Measurements from ENCODE around the gene C5orf46.

C5orf46 gene

DNA sequence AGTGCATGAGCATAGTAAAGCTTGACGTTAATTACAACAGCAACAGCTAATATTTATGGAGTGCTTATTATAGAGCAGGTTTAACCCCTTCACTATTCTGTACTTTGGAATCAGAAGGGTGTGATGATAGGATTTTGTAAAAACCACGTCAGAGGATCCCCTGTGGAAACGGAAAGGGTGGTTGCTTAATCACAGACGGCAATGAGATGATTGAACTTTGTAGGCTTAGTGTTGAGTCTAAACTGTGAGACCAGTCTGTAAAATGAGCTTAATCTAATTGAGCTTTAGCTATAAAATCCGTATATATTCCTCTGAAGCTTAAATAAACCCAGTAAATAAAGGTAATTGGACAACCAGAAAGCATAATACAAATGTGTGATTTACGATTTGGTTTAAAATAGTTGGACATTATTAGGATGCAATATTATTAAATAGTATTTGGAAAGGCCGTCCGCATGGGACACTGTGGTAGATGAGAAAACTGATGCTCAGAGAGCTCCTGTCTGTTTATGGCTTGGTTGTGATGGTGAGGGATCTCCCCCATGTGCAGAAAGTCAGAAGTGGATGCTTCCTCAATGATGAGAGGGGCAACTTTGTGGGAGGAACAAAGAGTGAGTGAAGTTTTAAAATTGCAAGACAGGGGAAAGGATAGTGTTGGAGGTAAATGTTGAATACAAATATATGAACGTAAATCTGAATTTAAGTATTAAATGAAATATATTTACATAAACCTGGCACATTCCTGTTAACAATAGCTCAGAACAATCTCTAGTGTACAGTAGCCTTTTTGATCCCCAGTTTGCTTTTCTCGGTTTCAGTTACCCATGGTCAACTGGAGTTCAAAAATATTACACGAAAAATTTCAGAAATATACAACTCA lies 51.2 kb downstream of the C5orf46 start:
- TF ChIP-seq, protein P1, sequence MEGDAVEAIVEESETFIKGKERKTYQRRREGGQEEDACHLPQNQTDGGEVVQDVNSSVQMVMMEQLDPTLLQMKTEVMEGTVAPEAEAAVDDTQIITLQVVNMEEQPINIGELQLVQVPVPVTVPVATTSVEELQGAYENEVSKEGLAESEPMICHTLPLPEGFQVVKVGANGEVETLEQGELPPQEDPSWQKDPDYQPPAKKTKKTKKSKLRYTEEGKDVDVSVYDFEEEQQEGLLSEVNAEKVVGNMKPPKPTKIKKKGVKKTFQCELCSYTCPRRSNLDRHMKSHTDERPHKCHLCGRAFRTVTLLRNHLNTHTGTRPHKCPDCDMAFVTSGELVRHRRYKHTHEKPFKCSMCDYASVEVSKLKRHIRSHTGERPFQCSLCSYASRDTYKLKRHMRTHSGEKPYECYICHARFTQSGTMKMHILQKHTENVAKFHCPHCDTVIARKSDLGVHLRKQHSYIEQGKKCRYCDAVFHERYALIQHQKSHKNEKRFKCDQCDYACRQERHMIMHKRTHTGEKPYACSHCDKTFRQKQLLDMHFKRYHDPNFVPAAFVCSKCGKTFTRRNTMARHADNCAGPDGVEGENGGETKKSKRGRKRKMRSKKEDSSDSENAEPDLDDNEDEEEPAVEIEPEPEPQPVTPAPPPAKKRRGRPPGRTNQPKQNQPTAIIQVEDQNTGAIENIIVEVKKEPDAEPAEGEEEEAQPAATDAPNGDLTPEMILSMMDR (conservative IDR thresholded peaks at IDR 0.05; ENCODE audit: control insufficient read depth, insufficient read depth, low read depth, low read length): no peak
- no peak overlapping the region for H3K4me3 ChIP-seq (ENCODE audit: control insufficient read depth, low read depth, low read length)
- no peak for DNase-seq (ENCODE audit: low read depth)

- no peak for DNase-seq (ENCODE audit: low read depth)
- H3K4me3 ChIP-seq (ENCODE audit: control insufficient read depth, low read depth, low read length): no peak overlapping the region
- TF ChIP-seq, protein P1 (conservative IDR thresholded peaks at IDR 0.05; ENCODE audit: control insufficient read depth, insufficient read depth, low read depth, low read length): no peak
These were observed 52.0 kb downstream of the C5orf46 start for GRCh38 chr5:147854331-147854730.

- no peak for DNase-seq (ENCODE audit: low read depth)
- H3K4me3 ChIP-seq (ENCODE audit: control insufficient read depth, low read depth, low read length): no peak overlapping the region
- TF ChIP-seq, protein P1 (conservative IDR thresholded peaks at IDR 0.05; ENCODE audit: control insufficient read depth, insufficient read depth, low read depth, low read length): no peak
These were observed 52.9 kb downstream of the C5orf46 start for GRCh38 chr5:147853372-147853987.

- TF ChIP-seq, protein P1 (conservative IDR thresholded peaks at IDR 0.05; ENCODE audit: control insufficient read depth, insufficient read depth, low read depth, low read length): no peak
These were observed 54.0 kb downstream of the C5orf46 start for GRCh38 chr5:147852365-147852764.

DNA sequence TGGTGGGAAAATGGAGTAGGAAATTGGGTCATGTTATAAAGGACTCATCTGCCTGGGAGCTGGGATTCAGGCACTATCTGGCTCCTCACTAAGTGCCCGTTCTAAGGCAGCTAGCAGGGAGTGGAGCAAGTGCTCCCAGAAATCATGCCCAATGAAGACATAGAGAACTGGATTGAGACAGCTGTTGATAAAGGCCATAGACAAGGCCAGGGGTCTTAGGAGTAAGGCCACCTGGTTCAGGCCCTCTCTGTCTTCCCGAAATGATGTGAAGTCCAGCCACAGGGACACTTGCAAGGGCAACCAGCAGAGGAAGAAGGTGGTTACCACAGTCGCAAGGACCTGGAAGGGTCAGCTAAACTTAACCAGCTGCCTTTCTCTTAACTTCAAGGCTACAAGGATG lies 54.8 kb downstream of the C5orf46 start:
- TF ChIP-seq, protein P1 (conservative IDR thresholded peaks at IDR 0.05; ENCODE audit: control insufficient read depth, insufficient read depth, low read depth, low read length): no peak
- no peak overlapping the region for H3K4me3 ChIP-seq (ENCODE audit: control insufficient read depth, low read depth, low read length)
- DNase-seq (ENCODE audit: low read depth): no peak

More at GRCh38 chr5:147852365-147852764, 54.0 kb downstream of the C5orf46 start:
- H3K4me3 ChIP-seq (ENCODE audit: control insufficient read depth, low read depth, low read length): no peak overlapping the region
- DNase-seq (ENCODE audit: low read depth): no peak

GRCh38 chr5:147849226-147849625 lies 57.1 kb downstream of the C5orf46 start:
- TF ChIP-seq, protein P1 (conservative IDR thresholded peaks at IDR 0.05; ENCODE audit: control insufficient read depth, insufficient read depth, low read depth, low read length): no peak
- no peak overlapping the region for H3K4me3 ChIP-seq (ENCODE audit: control insufficient read depth, low read depth, low read length)
- no peak for DNase-seq (ENCODE audit: low read depth)
